GM12892 (cell line): Measurements from ENCODE around the gene CST4.
"Not testable (repeated sequence)": the region's sequence is repeated elsewhere in the genome, so short reads cannot be mapped to it uniquely, and the experiment has no call there.

ENCODE experiments used
- POLR2A ChIP-seq: IDR thresholded peaks from 2 replicates; pipeline ENCODE4 v1.6.1; 2011; ENCODE audit warnings: low read depth, low read length, control low read depth
- POLR2AphosphoS5 ChIP-seq: IDR thresholded peaks from 2 replicates; pipeline ENCODE4 v1.6.1; 2011; ENCODE audit warnings: low read depth, low read length, control low read depth
- TAF1 ChIP-seq: IDR thresholded peaks from 2 replicates; pipeline ENCODE4 v1.6.1; 2011; ENCODE audit warnings: low read depth, mild to moderate bottlenecking, control low read depth, low read length, borderline replicate concordance

DNA sequence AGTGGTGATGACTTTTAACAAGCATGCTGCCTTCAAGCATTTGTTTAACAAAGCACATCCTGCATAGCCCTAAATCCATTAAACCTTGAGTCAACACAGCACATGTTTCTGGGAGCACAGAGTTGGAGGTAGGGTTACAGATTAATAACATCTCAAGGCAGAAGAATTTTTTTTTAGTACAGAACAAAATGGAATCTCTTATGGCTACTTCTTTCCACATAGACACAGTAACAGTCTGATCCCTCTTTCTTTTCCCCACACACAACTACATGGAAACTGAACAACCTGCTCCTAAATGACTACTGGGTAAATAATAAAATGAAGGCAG is 6.2 kb upstream of the CST4 start:
- not testable (repeated sequence) for TF ChIP-seq POLR2A, POLR2AphosphoS5, TAF1
